ENCODE results near the gene SPG21. TPM values are rescaled to one million over a fixed set of nuclear protein-coding genes. Genes with fewer than 3 reads are reported as not detected.

Gene SPG21
- total and polyA plus RNA-seq, 2 of the 13 experiments (the other 11 are each of a cell fraction or from before 2014, with no cell fraction given): 36.7 to 42.4 TPM

- H3K4me1 ChIP-seq (ENCODE audit: insufficient read depth, low read length): no peaks in the 10 kb centered on the region
- H3K9me3 ChIP-seq (ENCODE audit: low read length): no peaks in the 10 kb centered on the region
- in situ Hi-C loops (cut with HindIII; ENCODE audit: extremely low pct_ligation_motif_present, low pct_unique_long_range_greater_than_20kb) (no loop called here), intact Hi-C loops (cut with micrococcal nuclease; ENCODE audit: unreplicated experiment) (no loop called here)
- ChIA-PET CTCF (ENCODE audit: low intra/inter-chr PET ratio, low total read pairs) (no interaction called here), POLR2A (no interaction called here)
- H3K4me3 ChIP-seq (replicated peaks in 1 of 3; ENCODE audit: insufficient read depth in 1 of 3, low read depth in 2 of 3, low read length in 3 of 3): no peak overlapping the region
- no peak overlapping the region for H3K4me2 ChIP-seq (ENCODE audit: low read depth, low read length)
- no peak overlapping the region for H3K27ac ChIP-seq (ENCODE audit: extremely low read length, insufficient read depth, low read length)
- FAIRE-seq (no peak), DNase-seq (ENCODE audit: low spot score) (no peak), ATAC-seq (no peak)
- H4K20me1 ChIP-seq (ENCODE audit: insufficient read depth, low read length): no peaks in the 10 kb centered on the region
- H3K27me3 ChIP-seq (ENCODE audit: control insufficient read depth in 1 of 2, insufficient read depth in 2 of 2, low read length in 2 of 2): no peaks in the 10 kb centered on the region
- WGBS (ENCODE audit: low lambda C conversion rate): 91% methylated on average over 5 of the region's 5 CpGs
- TF ChIP-seq MLLT10 (CRISPR knock-in tag; IDR thresholded peaks at IDR 0.05) (no peak), RCOR2 (CRISPR knock-in tag; IDR thresholded peaks at IDR 0.05) (no peak), MTA1 (CRISPR knock-in tag; IDR thresholded peaks at IDR 0.05; ENCODE audit: borderline replicate concordance) (no peak), AKNA (CRISPR knock-in tag; IDR thresholded peaks at IDR 0.05; ENCODE audit: borderline replicate concordance) (no peak), MIER3 (CRISPR knock-in tag; IDR thresholded peaks at IDR 0.05; ENCODE audit: borderline replicate concordance) (no peak), SMAD1 (CRISPR knock-in tag; IDR thresholded peaks at IDR 0.05; ENCODE audit: borderline replicate concordance, low read depth) (no peak), STAT5B (CRISPR knock-in tag; IDR thresholded peaks at IDR 0.05) (no peak)
- no peaks in the 10 kb centered on the region for H3K79me2 ChIP-seq (ENCODE audit: insufficient read depth, low read length)
- H3K36me3 ChIP-seq (replicated peaks in 1 of 2; ENCODE audit: control insufficient read depth in 1 of 2, insufficient read depth in 2 of 2, low read length in 2 of 2): peaks cover 9 to 51% of the 10 kb centered on the region in 2 experiments; a peak in 4 of 5 replicates
- no peak overlapping the region for H3K9ac ChIP-seq (ENCODE audit: insufficient read depth, low read depth, low read length)
- no TSS peak for BruUV-seq (replicated peaks)
- H2AFZ ChIP-seq (ENCODE audit: low read length): no peak overlapping the region
Observed at GRCh38 chr15:64975390-64975789, 14.3 kb downstream of the SPG21 start.
